GM21576 (cell line): Measurements from ENCODE around the gene KRT77.
"Not testable (repeated sequence)": the region's sequence is repeated elsewhere in the genome, so short reads cannot be mapped to it uniquely, and the experiment has no call there.

Experiments used
- ATAC-seq: cut with Tn5 transposase; IDR thresholded peaks from one replicate; pipeline ENCODE4 v1.9.1; 2021; ENCODE audit warnings: mild to moderate bottlenecking, moderate library complexity; ENCODE audit not compliant: unreplicated experiment

KRT77 gene

GRCh38 chr12:52679875-52680274 is 23.4 kb downstream of the KRT77 start:
- no peak for ATAC-seq

GRCh38 chr12:52677671-52678070 is 25.7 kb downstream of the KRT77 start:
- ATAC-seq = no peak

GRCh38 chr12:52677126-52677525 is 26.2 kb downstream of the KRT77 start:
- ATAC-seq = no peak

- no peak for ATAC-seq
Measured at GRCh38 chr12:52676163-52676562, 27.2 kb downstream of the KRT77 start.

- no peak for ATAC-seq
Measured at GRCh38 chr12:52675301-52675701, 28.0 kb downstream of the KRT77 start.

GRCh38 chr12:52674433-52674775 is 28.9 kb downstream of the KRT77 start:
- ATAC-seq = no peak

- no peak for ATAC-seq
Measured at GRCh38 chr12:52673713-52674432, 29.5 kb downstream of the KRT77 start.

- no peak for ATAC-seq
Measured at GRCh38 chr12:52673217-52673616, 30.1 kb downstream of the KRT77 start.

GRCh38 chr12:52672321-52672933 is 30.9 kb downstream of the KRT77 start:
- ATAC-seq = no peak

- no peak for ATAC-seq
Measured at GRCh38 chr12:52670961-52671360, 32.4 kb downstream of the KRT77 start.

GRCh38 chr12:52670506-52670905 is 32.8 kb downstream of the KRT77 start:
- no peak for ATAC-seq

GRCh38 chr12:52669941-52670340 is 33.4 kb downstream of the KRT77 start:
- ATAC-seq = not testable (repeated sequence)

- no peak for ATAC-seq
Measured at GRCh38 chr12:52669426-52669825, 33.9 kb downstream of the KRT77 start.

- ATAC-seq = no peak
Measured at GRCh38 chr12:52667931-52668330, 35.4 kb downstream of the KRT77 start.

- no peak for ATAC-seq
Measured at GRCh38 chr12:52667509-52667908, 35.8 kb downstream of the KRT77 start.

GRCh38 chr12:52666471-52666870 is 36.9 kb downstream of the KRT77 start:
- no peak for ATAC-seq

GRCh38 chr12:52663420-52663819 is 39.9 kb downstream of the KRT77 start:
- ATAC-seq = no peak

GRCh38 chr12:52662918-52663229 is 40.5 kb downstream of the KRT77 start:
- ATAC-seq = no peak

GRCh38 chr12:52662093-52662917 is 41.0 kb downstream of the KRT77 start:
- no peak for ATAC-seq

GRCh38 chr12:52661668-52662067 is 41.7 kb downstream of the KRT77 start:
- no peak for ATAC-seq

- no peak for ATAC-seq
Measured at GRCh38 chr12:52660934-52661499, 42.3 kb downstream of the KRT77 start.

- ATAC-seq = no peak
Measured at GRCh38 chr12:52659951-52660350, 43.4 kb downstream of the KRT77 start.
